MM.1S (cell line): ENCODE measurements around the gene CCND1.

Experiments
- CTCF ChIP-seq: fragments of 300-600 bp; sonication (generic); IDR thresholded peaks from 2 replicates; pipeline ENCODE4 v1.5.1; 2016; ENCODE audit warnings: antibody characterized with exemption, low read length, mixed read lengths
- EZH2 ChIP-seq: fragments of 300-600 bp; sonication (generic); optimal IDR thresholded peaks from 2 replicates; pipeline ENCODE3; 2017; ENCODE audit warnings: low read depth, mild to moderate bottlenecking, antibody characterized with exemption, low read length, mixed read lengths
- EZH2phosphoT487 ChIP-seq: fragments of 300-600 bp; sonication (generic); IDR thresholded peaks from 2 replicates; pipeline ENCODE4 v1.6.1; 2018; ENCODE audit warnings: antibody characterized with exemption, low read length

- TF ChIP-seq EZH2phosphoT487, result no peak
- TF ChIP-seq CTCF, result no peak
- no peak for TF ChIP-seq EZH2
Measured at GRCh38 chr11:69646493-69647389, 5.8 kb downstream of the CCND1 start.
